DND-41 (cell line): ENCODE results near the gene OR51B5.

Source experiments
- CTCF ChIP-seq: IDR thresholded peaks from 2 replicates; pipeline ENCODE4 v1.5.1; 2012; ENCODE audit warnings: borderline replicate concordance, low read length, moderate library complexity, mild to moderate bottlenecking; ENCODE audit not compliant: poor library complexity, severe bottlenecking; ENCODE audit errors: extremely low read depth
- EZH2 ChIP-seq: IDR thresholded peaks from 3 replicates; pipeline ENCODE4 v1.6.1; 2012; ENCODE audit warnings: borderline replicate concordance, low read depth, mild to moderate bottlenecking, moderate library complexity, low read length, inconsistent platforms; ENCODE audit not compliant: severe bottlenecking

- TF ChIP-seq EZH2 (no peak), CTCF (no peak)
Measured at GRCh38 chr11:5384335-5384734, 41.0 kb upstream of the OR51B5 start.
